ENCODE measurements around the gene MIER3. TPM values are rescaled to one million over a fixed set of nuclear protein-coding genes. Genes with fewer than 3 reads are reported as not detected.
"Not testable (repeated sequence)": the region's sequence is repeated elsewhere in the genome, so short reads cannot be mapped to it uniquely, and the experiment has no call there.

MIER3 gene
- total RNA-seq, 2 donors from 2014 or later: 11.2 to 20.4 TPM

DNA sequence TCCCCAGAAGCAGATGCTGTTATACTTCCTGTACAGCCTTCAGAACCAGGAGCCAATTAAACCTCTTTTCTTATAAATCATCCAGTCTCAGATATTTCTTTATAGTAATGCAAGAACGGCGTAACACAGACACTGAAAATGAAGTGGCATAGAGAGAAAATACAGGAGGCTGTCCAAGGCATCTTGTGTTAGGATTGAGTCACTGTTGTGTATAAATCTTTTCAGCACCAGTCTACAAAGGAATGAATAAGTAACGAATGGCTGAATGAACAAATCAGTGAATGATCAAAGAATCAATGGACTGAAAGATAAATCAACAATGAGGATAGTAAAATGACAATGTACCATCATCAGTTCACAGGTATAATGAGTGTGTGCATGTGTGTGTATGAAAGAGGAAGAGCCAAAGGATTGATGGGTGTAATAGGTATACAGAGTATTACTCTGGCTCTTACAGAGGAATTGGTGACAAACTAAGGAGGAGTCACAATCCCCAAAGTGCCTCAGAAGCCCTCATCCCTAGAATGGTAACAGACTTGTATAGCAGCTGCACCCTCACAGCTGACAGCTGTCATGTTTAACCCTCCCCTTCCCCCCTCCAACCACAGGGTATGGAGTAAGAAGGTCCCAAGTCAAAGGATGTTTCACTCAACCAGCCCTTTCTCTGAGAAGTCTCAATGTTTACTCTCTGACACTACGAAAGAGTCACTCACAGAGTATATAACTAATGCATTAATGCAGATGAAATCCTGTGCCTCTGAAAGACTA is 29.8 kb upstream of the MIER3 start:
- Histone ChIP-seq H3K27ac (no peak overlapping the region), H3K9me3 (no peaks in the 10 kb centered on the region), H3K36me3 (no peaks in the 10 kb centered on the region), H3K27me3 (no peaks in the 10 kb centered on the region), H3K4me3 (no peak overlapping the region), H3K4me1 (no peaks in the 10 kb centered on the region)
- no peak for DNase-seq (ENCODE audit: low spot score)
- TF ChIP-seq, protein P1, sequence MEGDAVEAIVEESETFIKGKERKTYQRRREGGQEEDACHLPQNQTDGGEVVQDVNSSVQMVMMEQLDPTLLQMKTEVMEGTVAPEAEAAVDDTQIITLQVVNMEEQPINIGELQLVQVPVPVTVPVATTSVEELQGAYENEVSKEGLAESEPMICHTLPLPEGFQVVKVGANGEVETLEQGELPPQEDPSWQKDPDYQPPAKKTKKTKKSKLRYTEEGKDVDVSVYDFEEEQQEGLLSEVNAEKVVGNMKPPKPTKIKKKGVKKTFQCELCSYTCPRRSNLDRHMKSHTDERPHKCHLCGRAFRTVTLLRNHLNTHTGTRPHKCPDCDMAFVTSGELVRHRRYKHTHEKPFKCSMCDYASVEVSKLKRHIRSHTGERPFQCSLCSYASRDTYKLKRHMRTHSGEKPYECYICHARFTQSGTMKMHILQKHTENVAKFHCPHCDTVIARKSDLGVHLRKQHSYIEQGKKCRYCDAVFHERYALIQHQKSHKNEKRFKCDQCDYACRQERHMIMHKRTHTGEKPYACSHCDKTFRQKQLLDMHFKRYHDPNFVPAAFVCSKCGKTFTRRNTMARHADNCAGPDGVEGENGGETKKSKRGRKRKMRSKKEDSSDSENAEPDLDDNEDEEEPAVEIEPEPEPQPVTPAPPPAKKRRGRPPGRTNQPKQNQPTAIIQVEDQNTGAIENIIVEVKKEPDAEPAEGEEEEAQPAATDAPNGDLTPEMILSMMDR (IDR thresholded peaks at IDR 0.05): no peak

DNA sequence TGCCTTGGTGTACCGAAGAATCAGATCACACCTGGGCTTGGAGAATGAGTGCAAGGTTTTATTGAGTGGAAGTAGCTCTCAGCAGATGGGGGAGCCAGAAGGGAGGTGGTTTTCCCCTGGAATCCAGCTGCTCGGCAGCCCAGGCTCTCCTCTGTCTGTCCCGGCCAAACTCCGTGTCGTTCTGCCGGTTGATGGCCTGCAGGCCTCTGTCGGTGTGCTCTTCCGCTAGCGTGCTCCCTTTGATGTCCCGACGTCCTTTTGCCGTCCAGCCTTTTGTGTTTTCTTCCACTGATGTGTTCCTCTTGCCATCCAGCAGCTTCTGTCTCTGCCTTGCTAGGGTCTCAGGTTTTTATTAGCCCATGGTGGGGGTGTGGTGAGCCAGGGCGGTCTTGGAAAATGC is 28.0 kb upstream of the MIER3 start:
- no peaks in the 10 kb centered on the region for H3K9me3 ChIP-seq
- no peaks in the 10 kb centered on the region for H3K36me3 ChIP-seq
- no peaks in the 10 kb centered on the region for H3K27me3 ChIP-seq
- no peak overlapping the region for H3K4me3 ChIP-seq
- H3K4me1 ChIP-seq: no peaks in the 10 kb centered on the region
- no peak for DNase-seq (ENCODE audit: low spot score)
- TF ChIP-seq, protein P1 (IDR thresholded peaks at IDR 0.05): no peak
- no peak overlapping the region for H3K27ac ChIP-seq

DNA sequence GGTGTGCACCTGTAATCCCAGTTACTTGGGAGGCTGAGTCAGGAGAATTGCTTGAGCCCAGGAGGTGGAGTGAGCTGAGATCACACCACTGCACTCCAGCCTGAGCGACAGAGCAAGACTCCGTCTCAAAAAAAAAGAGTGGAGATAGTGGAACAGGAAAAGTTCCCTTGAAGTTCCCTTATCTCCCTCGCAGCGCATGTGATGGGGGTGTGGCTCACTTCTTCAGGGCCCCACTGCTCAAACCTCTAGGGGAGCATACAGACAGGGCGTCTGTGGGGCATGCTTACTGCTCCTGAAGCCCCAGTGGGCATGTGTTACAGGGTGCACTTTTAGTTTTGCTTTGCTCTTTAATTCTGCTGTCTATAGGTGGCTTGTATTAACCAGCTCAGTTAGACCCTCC is 27.6 kb upstream of the MIER3 start:
- H3K36me3 ChIP-seq; DNase-seq (ENCODE audit: low spot score); H3K4me3 ChIP-seq; H3K9me3 ChIP-seq; H3K27me3 ChIP-seq; H3K27ac ChIP-seq; H3K4me1 ChIP-seq: not testable (repeated sequence)

DNA sequence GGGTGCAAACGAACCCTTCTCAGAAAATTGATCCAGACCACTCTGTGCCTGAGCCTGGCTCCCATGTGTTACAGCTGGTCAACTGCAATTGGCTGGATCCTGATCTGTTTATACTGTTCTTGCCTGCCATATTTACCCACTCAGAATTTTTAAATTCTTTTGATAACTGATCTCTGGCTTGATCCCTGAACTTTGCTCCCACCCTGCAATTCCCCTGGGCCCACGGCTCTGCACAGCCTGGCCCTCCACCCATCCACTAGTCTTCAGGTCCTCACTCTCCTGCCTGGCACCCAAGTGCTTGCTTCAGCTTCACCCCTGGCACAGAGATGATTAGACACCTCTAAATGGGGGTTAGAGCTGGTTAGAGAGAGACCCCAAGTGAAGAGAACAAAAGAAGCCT is 25.9 kb upstream of the MIER3 start:
- H3K27me3 ChIP-seq: no peaks in the 10 kb centered on the region
- no peaks in the 10 kb centered on the region for H3K9me3 ChIP-seq
- TF ChIP-seq, protein P1 (IDR thresholded peaks at IDR 0.05): no peak

DNA sequence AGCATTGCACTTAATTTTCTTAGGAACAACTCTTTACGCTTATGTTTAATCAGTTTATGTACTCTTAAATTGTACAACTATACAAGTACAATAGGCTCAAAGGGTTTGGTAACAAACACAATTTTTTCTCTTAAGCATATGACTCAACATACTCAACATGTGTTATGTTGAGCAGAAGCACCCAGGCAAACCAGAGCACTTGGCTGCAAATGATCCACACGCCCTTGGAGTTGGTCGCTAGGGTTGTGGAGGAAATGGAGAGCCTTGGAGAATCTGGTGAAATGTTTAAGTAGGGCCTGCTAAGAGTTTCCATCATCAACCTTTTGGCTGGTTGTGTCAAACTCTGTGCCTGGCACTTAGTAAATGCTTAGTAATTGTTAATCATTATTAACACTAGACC is 25.1 kb upstream of the MIER3 start:
- no peaks in the 10 kb centered on the region for H3K36me3 ChIP-seq
- no peak overlapping the region for H3K4me3 ChIP-seq
- H3K27ac ChIP-seq: no peak overlapping the region
- TF ChIP-seq, protein P1 (IDR thresholded peaks at IDR 0.05): no peak
- H3K9me3 ChIP-seq: no peaks in the 10 kb centered on the region
- no peaks in the 10 kb centered on the region for H3K4me1 ChIP-seq
- DNase-seq (ENCODE audit: low spot score): no peak
- H3K27me3 ChIP-seq: no peaks in the 10 kb centered on the region

More for the DNA sequence above, 25.9 kb upstream of the MIER3 start:
- no peaks in the 10 kb centered on the region for H3K36me3 ChIP-seq
- no peak for DNase-seq (ENCODE audit: low spot score)
- no peak overlapping the region for H3K27ac ChIP-seq
- no peak overlapping the region for H3K4me3 ChIP-seq
- H3K4me1 ChIP-seq: no peaks in the 10 kb centered on the region

DNA sequence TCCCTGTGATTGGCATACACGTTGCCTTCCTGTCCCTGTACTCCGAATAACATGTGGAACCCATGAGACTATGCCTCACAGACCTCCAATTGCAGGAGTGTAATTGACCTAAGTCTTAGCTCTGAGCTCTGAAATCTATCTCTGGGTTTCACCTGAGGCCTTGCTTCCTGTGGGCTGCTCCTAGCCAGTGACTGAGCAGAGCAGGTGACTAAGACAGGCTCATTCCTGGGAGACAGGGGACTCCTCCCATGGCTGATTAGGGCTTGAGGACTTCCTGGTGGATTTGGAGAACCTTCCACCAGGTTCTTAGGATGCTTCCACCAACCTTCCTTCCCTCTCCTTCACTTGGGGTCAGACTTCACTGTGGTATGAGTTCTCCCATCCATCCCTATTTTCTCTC is 22.3 kb upstream of the MIER3 start:
- no peak for DNase-seq (ENCODE audit: low spot score)
- no peaks in the 10 kb centered on the region for H3K36me3 ChIP-seq
- H3K27me3 ChIP-seq: no peaks in the 10 kb centered on the region
- H3K9me3 ChIP-seq: no peaks in the 10 kb centered on the region
- no peaks in the 10 kb centered on the region for H3K4me1 ChIP-seq
- H3K27ac ChIP-seq: no peak overlapping the region
- TF ChIP-seq, protein P1 (IDR thresholded peaks at IDR 0.05): no peak
- no peak overlapping the region for H3K4me3 ChIP-seq
